Astrocyte of the cerebellum (primary cell): ENCODE measurements around the gene GIGYF1.

Experiments
- DNase-seq: peaks from one replicate; pipeline ENCODE4 v3.0.0-alpha.2; 2011; ENCODE audit warnings: low read depth
- H3K4me3 ChIP-seq: 2 replicates; pipeline ENCODE4 v1.5.1; 2011; ENCODE audit warnings: mild to moderate bottlenecking, low read depth, low read length, moderate library complexity
- in situ Hi-C: cut with HindIII; loops from 2 replicates; pipeline ENCODE4 v1.10.0; 2017; ENCODE audit warnings: low sequenced_read_pairs
- TF ChIP-seq, protein P1 (sequence below): IDR thresholded peaks from 2 replicates; pipeline ENCODE4 v1.5.1; 2012; ENCODE audit warnings: low read length, low read depth, moderate library complexity, mild to moderate bottlenecking; ENCODE audit errors: missing control alignments

The GIGYF1 gene

DNA sequence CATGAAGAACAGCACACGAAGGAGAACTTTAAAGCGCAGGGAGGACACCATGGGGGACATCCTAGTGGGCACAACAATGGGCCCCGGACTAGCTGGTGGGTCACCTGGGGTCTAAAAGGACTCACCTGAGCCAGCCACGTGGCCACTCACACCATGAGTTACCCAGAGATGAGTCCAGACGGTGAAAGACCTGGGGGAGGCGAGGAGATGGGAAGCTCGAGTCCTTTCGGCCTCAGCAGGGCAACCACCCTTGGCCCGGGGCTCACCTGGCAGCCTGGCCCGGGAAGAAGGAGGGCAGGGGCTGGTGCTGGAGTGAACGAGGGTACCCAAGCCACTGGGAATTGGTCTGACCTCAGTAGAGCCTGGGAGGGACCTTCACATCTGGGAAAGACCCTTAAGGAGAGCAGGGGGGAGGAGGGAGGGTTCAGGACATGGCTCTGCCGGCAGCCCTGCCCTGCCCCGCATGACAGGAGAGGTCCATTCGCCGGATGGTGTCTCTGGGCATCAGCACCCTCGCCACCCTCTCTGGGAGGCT, 5.7 kb downstream of the GIGYF1 start:
- TF ChIP-seq, protein P1, sequence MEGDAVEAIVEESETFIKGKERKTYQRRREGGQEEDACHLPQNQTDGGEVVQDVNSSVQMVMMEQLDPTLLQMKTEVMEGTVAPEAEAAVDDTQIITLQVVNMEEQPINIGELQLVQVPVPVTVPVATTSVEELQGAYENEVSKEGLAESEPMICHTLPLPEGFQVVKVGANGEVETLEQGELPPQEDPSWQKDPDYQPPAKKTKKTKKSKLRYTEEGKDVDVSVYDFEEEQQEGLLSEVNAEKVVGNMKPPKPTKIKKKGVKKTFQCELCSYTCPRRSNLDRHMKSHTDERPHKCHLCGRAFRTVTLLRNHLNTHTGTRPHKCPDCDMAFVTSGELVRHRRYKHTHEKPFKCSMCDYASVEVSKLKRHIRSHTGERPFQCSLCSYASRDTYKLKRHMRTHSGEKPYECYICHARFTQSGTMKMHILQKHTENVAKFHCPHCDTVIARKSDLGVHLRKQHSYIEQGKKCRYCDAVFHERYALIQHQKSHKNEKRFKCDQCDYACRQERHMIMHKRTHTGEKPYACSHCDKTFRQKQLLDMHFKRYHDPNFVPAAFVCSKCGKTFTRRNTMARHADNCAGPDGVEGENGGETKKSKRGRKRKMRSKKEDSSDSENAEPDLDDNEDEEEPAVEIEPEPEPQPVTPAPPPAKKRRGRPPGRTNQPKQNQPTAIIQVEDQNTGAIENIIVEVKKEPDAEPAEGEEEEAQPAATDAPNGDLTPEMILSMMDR, result no peak
- no peak overlapping the region for H3K4me3 ChIP-seq
- in situ Hi-C loops, result no loop called here
- no peak for DNase-seq

DNA sequence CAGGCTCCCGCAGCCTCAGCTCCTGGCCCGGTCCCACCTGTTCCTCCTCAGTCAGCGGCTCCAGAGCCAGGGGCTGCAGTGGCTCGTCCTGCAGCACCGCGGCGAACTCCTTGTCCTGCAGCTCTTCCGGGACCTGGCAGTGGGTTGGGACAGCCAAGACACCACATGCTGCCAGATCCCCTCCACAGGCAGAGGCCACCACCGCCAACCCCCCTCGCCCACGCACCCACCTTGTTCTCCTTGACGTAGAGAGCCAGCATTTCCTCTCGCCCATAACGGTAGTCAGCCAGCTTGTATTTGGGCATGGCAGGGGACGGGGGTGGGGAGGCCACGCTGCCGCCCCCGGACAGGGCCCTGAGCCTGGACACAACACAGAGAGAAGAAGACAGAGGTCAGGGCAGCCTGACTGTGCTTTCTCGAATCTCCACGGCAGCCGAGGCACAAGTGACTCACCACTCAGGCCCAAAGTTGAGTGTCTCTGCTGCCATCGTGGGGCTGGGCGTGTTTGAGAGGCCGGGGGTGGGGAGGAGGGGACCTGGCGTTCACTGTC, 6.2 kb downstream of the GIGYF1 start:
- TF ChIP-seq, protein P1, result no peak
- in situ Hi-C loops, result no loop called here
- no peak for DNase-seq
- H3K4me3 ChIP-seq, result no peak overlapping the region

DNA sequence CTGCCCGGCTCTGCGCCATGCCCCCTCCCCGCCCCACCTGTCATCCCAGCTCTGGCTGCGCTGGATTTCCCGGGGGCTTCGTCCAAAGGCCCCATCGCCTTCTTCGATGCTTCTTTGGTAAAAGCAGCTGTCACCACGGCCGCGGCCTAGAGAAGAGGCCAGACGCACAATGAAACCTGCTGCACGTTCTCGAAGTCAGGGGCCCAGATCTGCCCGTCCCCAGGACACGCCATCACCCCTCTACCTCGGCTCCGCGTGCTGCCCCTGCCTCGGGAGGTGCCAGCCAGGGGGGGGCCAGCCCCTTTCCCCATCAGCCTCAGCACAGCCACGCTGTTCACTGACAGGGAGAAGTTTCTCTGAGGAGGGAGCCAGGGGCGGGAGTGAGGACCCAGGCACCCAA, 6.8 kb downstream of the GIGYF1 start:
- no peak overlapping the region for H3K4me3 ChIP-seq
- DNase-seq, result no peak
- in situ Hi-C loops, result no loop called here
- TF ChIP-seq, protein P1, result no peak

DNA sequence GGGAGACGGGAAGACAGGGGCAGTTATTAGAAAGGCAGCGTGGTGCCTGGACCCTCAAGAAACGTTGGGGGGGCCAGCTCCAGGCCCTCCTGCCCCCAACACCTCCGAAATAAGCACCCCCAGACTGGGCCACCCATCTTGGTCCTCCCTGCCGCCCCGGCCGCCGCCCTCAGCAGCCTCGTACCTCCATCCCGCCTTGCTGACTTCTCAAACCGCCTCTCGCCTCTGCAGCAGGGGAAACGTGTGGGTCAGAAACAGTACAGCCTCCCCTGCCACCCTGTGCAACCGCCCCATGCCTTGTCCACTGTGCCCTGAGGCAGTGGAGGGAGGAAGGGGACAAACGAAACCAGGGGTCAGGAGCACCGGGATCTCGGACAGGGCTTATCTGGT, 7.2 kb downstream of the GIGYF1 start:
- in situ Hi-C loops, result no loop called here
- H3K4me3 ChIP-seq, result no peak overlapping the region
- TF ChIP-seq, protein P1, result no peak
- DNase-seq, result no peak

DNA sequence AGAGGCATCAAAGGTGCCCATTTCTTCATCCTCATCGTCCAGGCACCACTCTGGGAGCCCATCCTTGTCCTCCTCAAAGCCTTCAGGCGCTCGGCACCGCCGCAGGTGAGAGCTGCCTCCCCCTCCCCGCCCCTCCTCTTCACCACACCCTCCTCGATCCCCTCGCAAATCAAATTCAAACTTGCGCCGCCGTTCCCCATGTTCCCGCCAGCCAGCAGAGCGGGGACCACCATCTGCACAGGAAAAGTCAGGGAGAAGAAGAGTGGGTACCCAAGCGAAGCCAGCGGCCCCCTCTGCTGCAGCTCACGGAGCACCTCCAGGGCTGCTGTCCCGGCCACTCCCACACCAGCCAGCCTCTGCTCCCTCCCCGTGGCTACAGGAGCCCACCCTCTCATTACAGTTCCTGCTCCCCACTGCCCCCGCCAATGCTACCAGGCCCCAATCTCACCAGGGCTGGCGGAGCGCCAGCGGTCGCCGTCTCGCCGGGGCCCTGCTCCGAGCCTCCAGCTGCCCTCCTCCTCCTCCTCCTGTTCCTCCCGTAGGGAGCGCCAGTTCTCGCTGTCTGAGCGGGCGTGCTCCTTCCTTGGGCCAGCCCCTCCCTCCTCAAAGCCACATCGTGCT, 7.7 kb downstream of the GIGYF1 start:
- DNase-seq, result no peak
- in situ Hi-C loops, result no loop called here
- no peak overlapping the region for H3K4me3 ChIP-seq
- TF ChIP-seq, protein P1, result no peak

DNA sequence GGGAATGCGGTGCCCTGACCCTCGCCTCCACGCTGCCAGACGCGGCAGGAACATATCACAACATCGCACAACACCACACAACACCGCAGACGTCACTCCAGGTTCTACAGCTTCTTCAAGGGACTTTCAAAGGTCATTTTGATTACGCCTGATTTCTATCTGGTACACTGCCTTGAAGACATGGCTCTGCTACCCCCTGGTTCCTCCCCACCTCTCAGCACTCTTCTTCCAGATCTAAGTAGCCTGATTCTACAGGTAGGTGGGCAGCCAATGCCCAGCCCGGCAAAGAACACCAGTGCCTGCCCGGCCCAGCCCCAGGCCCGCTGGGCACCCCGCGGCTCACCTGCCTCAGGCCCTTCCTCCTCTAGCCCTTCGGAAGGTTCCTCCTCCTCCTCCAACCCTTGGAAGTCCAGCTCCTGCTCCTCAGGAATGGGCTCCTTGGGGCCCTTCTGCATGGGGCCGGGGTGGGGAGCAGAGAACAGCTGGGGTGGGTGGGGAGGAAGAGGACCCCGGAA, 8.4 kb downstream of the GIGYF1 start:
- no peak for DNase-seq
- TF ChIP-seq, protein P1, result no peak
- in situ Hi-C loops, result no loop called here
- H3K4me3 ChIP-seq, result no peak overlapping the region
